GM19452 (cell line): Measurements from ENCODE around the gene C6orf163.
"Not testable (repeated sequence)": the region's sequence is repeated elsewhere in the genome, so short reads cannot be mapped to it uniquely, and the experiment has no call there.

Source experiments
- ATAC-seq: cut with Tn5 transposase; IDR thresholded peaks from one replicate; pipeline ENCODE4 v1.9.1; 2021; ENCODE audit not compliant: unreplicated experiment

Gene C6orf163

GRCh38 chr6:87344731-87345130 lies at the start of gene C6orf163:
Gene C6orf163, plus strand, starts transcription at chr6:87344813. Its CDS starts 287 bp downstream, at chr6:87345100.
- ATAC-seq, result no peak

- ATAC-seq, result no peak
These were observed 47.5 kb upstream of the C6orf163 start for GRCh38 chr6:87297119-87297518.

- not testable (repeated sequence) for ATAC-seq
These were observed 43.3 kb upstream of the C6orf163 start for GRCh38 chr6:87301277-87301676.

GRCh38 chr6:87308970-87309369 lies 35.6 kb upstream of the C6orf163 start:
- no peak for ATAC-seq

GRCh38 chr6:87312860-87313259 lies 31.8 kb upstream of the C6orf163 start:
- no peak for ATAC-seq

- no peak for ATAC-seq
These were observed 29.5 kb upstream of the C6orf163 start for GRCh38 chr6:87315071-87315470.

GRCh38 chr6:87319271-87319987 lies 25.2 kb upstream of the C6orf163 start:
- ATAC-seq, result no peak

GRCh38 chr6:87322304-87323212 lies 22.1 kb upstream of the C6orf163 start, which contains the start of gene SMIM8:
Gene SMIM8, plus strand, starts transcription at chr6:87322588. Its CDS starts 14,444 bp downstream, at chr6:87337032.
- peak; percentile 100 for ATAC-seq

- not testable (repeated sequence) for ATAC-seq
These were observed 20.7 kb upstream of the C6orf163 start for GRCh38 chr6:87323880-87324279.

GRCh38 chr6:87330961-87331360 lies 13.7 kb upstream of the C6orf163 start:
- ATAC-seq, result no peak

GRCh38 chr6:87333033-87333432 lies 11.6 kb upstream of the C6orf163 start:
- no peak for ATAC-seq

- ATAC-seq, result no peak
These were observed 10.9 kb upstream of the C6orf163 start for GRCh38 chr6:87333591-87334181.

GRCh38 chr6:87334683-87335082 lies 9.9 kb upstream of the C6orf163 start:
- ATAC-seq, result no peak

- no peak for ATAC-seq
These were observed 8.2 kb upstream of the C6orf163 start for GRCh38 chr6:87336367-87336766.

GRCh38 chr6:87340230-87340629 lies 4.4 kb upstream of the C6orf163 start:
- ATAC-seq, result no peak

- no peak for ATAC-seq
These were observed 3.5 kb upstream of the C6orf163 start for GRCh38 chr6:87341158-87341557.

GRCh38 chr6:87341899-87342298 lies 2.7 kb upstream of the C6orf163 start:
- ATAC-seq, result peak; percentile 97

GRCh38 chr6:87342829-87343228 lies 1.8 kb upstream of the C6orf163 start:
- no peak for ATAC-seq

- ATAC-seq, result no peak
These were observed 2.1 kb downstream of the C6orf163 start for GRCh38 chr6:87346700-87347099.

GRCh38 chr6:87349896-87350295 lies 5.3 kb downstream of the C6orf163 start:
- no peak for ATAC-seq

- ATAC-seq, result no peak
These were observed 5.9 kb downstream of the C6orf163 start for GRCh38 chr6:87350516-87350915.

GRCh38 chr6:87351583-87351982 lies 7.0 kb downstream of the C6orf163 start:
- ATAC-seq, result no peak
